K562 (cell line): ENCODE data around the gene FITM1. TPM values are rescaled to one million over a fixed set of nuclear protein-coding genes. Genes with fewer than 3 reads are reported as not detected.

Source experiments
- HNRNPK ChIP-seq: fragments of 200-400 bp; formaldehyde crosslinking; IDR thresholded peaks from one replicate; pipeline ENCODE4 v1.6.1; 2018; ENCODE audit warnings: mild to moderate bottlenecking, low read depth, low read length; ENCODE audit not compliant: poor library complexity, severe bottlenecking
- NEUROD1 ChIP-seq: fragments of 150-350 bp; IDR thresholded peaks from 2 replicates; pipeline ENCODE4 v1.6.1; 2014; ENCODE audit warnings: borderline replicate concordance, low read length, low read depth; ENCODE audit not compliant: partially characterized antibody
- NR1H2 ChIP-seq: sonication (generic); formaldehyde crosslinking; IDR thresholded peaks from 2 replicates; pipeline ENCODE4 v1.4.0; 2020; ENCODE audit warnings: mild to moderate bottlenecking, missing genetic modification reagents
- SRSF1 ChIP-seq: fragments of 200-400 bp; formaldehyde crosslinking; IDR thresholded peaks from 2 replicates; pipeline ENCODE4 v1.6.1; 2017; ENCODE audit warnings: mild to moderate bottlenecking, low read depth, low read length, moderate library complexity
- TBL1XR1 ChIP-seq, 2 experiments: IDR thresholded peaks; 2 replicates each; pipeline ENCODE4 v1.6.1; 2012; ENCODE audit warnings: improper control_type of control experiment in 2 of 2, low read length in 2 of 2, mild to moderate bottlenecking in 1 of 2
- ZBTB40 ChIP-seq, 2 experiments: fragments of 450-650 bp in 1 of 2; sonication (generic) in 1 of 2; formaldehyde crosslinking in 1 of 2; IDR thresholded peaks; 2 replicates each; pipeline versions ENCODE4 v1.7.1 to v1.9.0; 2016 to 2022; ENCODE audit warnings: inconsistent platforms in 1 of 2, mild to moderate bottlenecking in 1 of 2, missing genetic modification reagents in 1 of 2
- polyA plus RNA-seq, 8 experiments: library from polyadenylated mRNA; depleted of rRNA in 4 of 8; stranded (reverse) in 5 of 8; unstranded in 3 of 8; fragments of >200 nt; fragmentation: Nextera tagmentation in 2 of 8; fragmentation: Illumina TruSeq in 1 of 8; extraction: Ambion mirVana in 2 of 8; extraction: Trizol in 1 of 8; gene quantifications; 2 replicates each; pipeline versions ENCODE4 v1.2.1 to v1.2.3, GENCODE V29; 2011 to 2014; ENCODE audit warnings: inconsistent platforms in 1 of 8, missing spikeins in 1 of 8
- total RNA-seq, 7 experiments: library from RNA; depleted of rRNA in 6 of 7; stranded (reverse); fragments of >200 nt in 6 of 7; fragmentation: Illumina TruSeq in 2 of 7; extraction: Trizol in 2 of 7; gene quantifications; 2 replicates each; pipeline versions ENCODE4 v1.2.1 to v1.2.3, GENCODE V29; 2011 to 2021; ENCODE audit warnings: low replicate concordance in 1 of 7
- TF ChIP-seq, protein P1 (sequence below): fragments of 450-650 bp; IDR thresholded peaks from 2 replicates; pipeline ENCODE4 v1.6.1; 2016; ENCODE audit warnings: antibody characterized with exemption
- TF ChIP-seq, protein P2 (sequence below): fragments of 250-450 bp; sonication (Bioruptor Pico); IDR thresholded peaks from 2 replicates; pipeline ENCODE4 v1.5.0; 2020; ENCODE audit warnings: mild to moderate bottlenecking
- TF ChIP-seq, protein P3 (sequence below): fragments of 450-650 bp; formaldehyde crosslinking; IDR thresholded peaks from 2 replicates; pipeline ENCODE4 v1.4.0; 2022; ENCODE audit warnings: mild to moderate bottlenecking, moderate library complexity

Gene FITM1
- total and polyA plus RNA-seq, 9 of the 15 experiments (the other 6 are each of a cell fraction or from before 2014, with no cell fraction given), result 0.09 to 0.20 TPM; not detected in 7

GRCh38 chr14:24113801-24114531, 16.5 kb upstream of the FITM1 start (continued):
- TF ChIP-seq ZBTB40 (IDR thresholded peaks at IDR 0.05), result peak; percentile 87
- no peak for TF ChIP-seq ZBTB40 (CRISPR knock-in tag; IDR thresholded peaks at IDR 0.05)
- no peak for TF ChIP-seq HNRNPK
- no peak for TF ChIP-seq NR1H2
- no peak for TF ChIP-seq NEUROD1
- no peak for TF ChIP-seq TBL1XR1 (IDR thresholded peaks at IDR 0.05; ENCODE audit: low read length in 2 of 2)
- TF ChIP-seq SRSF1, result no peak
- TF ChIP-seq, protein P1, sequence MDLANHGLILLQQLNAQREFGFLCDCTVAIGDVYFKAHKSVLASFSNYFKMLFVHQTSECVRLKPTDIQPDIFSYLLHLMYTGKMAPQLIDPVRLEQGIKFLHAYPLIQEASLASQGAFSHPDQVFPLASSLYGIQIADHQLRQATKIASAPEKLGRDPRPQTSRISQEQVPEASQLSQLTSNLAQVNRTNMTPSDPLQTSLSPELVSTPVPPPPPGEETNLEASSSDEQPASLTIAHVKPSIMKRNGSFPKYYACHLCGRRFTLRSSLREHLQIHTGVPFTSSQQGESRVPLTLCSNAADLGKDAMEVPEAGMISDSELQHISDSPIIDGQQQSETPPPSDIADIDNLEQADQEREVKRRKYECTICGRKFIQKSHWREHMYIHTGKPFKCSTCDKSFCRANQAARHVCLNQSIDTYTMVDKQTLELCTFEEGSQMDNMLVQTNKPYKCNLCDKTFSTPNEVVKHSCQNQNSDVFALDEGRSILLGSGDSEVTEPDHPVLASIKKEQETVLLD, result no peak
- TF ChIP-seq, protein P2, sequence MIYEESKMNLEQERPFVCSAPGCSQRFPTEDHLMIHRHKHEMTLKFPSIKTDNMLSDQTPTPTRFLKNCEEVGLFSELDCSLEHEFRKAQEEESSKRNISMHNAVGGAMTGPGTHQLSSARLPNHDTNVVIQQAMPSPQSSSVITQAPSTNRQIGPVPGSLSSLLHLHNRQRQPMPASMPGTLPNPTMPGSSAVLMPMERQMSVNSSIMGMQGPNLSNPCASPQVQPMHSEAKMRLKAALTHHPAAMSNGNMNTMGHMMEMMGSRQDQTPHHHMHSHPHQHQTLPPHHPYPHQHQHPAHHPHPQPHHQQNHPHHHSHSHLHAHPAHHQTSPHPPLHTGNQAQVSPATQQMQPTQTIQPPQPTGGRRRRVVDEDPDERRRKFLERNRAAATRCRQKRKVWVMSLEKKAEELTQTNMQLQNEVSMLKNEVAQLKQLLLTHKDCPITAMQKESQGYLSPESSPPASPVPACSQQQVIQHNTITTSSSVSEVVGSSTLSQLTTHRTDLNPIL, result no peak
- TF ChIP-seq, protein P3, sequence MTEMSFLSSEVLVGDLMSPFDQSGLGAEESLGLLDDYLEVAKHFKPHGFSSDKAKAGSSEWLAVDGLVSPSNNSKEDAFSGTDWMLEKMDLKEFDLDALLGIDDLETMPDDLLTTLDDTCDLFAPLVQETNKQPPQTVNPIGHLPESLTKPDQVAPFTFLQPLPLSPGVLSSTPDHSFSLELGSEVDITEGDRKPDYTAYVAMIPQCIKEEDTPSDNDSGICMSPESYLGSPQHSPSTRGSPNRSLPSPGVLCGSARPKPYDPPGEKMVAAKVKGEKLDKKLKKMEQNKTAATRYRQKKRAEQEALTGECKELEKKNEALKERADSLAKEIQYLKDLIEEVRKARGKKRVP, result no peak
